Keratinocyte (primary cell): ENCODE results near the gene CFHR4. TPM values are rescaled to one million over a fixed set of nuclear protein-coding genes. Genes with fewer than 3 reads are reported as not detected.

Source experiments
- DNase-seq: peaks from one replicate; pipeline ENCODE4 v3.0.0-alpha.2; 2011; ENCODE audit warnings: low read depth, missing footprints, low spot score
- FAIRE-seq: peaks from 2 replicates; lab custom pipeline; 2011; peaks lifted over from hg19 to GRCh38; lab: Jason Lieb, UNC
- H2AFZ ChIP-seq: 2 replicates; pipeline ENCODE4 v1.6.0; 2012; ENCODE audit warnings: low read length, control low read depth, inconsistent platforms; ENCODE audit not compliant: control insufficient read depth
- H3K27ac ChIP-seq: 2 replicates; pipeline ENCODE4 v1.5.1; 2011; ENCODE audit warnings: low read length; ENCODE audit not compliant: control insufficient read depth, insufficient read depth
- H3K27me3 ChIP-seq: 3 replicates; pipeline ENCODE4 v1.6.0; 2011; ENCODE audit warnings: low read length; ENCODE audit not compliant: control insufficient read depth, insufficient read depth; ENCODE audit errors: extremely low read depth
- H3K36me3 ChIP-seq, 2 experiments: 2 replicates in 1 of 2; 3 replicates in 1 of 2; pipeline ENCODE4 v1.5.1; 2011; ENCODE audit warnings: low read length in 2 of 2, mild to moderate bottlenecking in 1 of 2; ENCODE audit not compliant: control insufficient read depth in 2 of 2, insufficient read depth in 2 of 2; ENCODE audit errors: extremely low read depth in 1 of 2
- H3K4me1 ChIP-seq: 3 replicates; pipeline ENCODE4 v1.5.1; 2011; ENCODE audit warnings: low read length; ENCODE audit not compliant: control insufficient read depth, insufficient read depth; ENCODE audit errors: extremely low read depth
- H3K4me2 ChIP-seq: 3 replicates; pipeline ENCODE4 v1.6.0; 2011; ENCODE audit warnings: low read depth, low read length; ENCODE audit not compliant: control insufficient read depth, insufficient read depth; ENCODE audit errors: extremely low read depth
- H3K4me3 ChIP-seq, 3 experiments: fragments of 200-600 bp in 1 of 3; sonication (generic) in 1 of 3; 2 replicates in 2 of 3; 3 replicates in 1 of 3; pipeline ENCODE4 v1.5.1; 2011 to 2016; ENCODE audit warnings: low read length in 3 of 3, mild to moderate bottlenecking in 3 of 3, control low read depth in 2 of 3, inconsistent platforms in 1 of 3, low read depth in 1 of 3, mixed read lengths in 1 of 3, mixed run types in 1 of 3, moderate library complexity in 1 of 3; ENCODE audit not compliant: control insufficient read depth in 2 of 3, insufficient read depth in 2 of 3; ENCODE audit errors: extremely low read depth in 1 of 3
- H3K79me2 ChIP-seq: 2 replicates; pipeline ENCODE4 v1.6.0; 2012; ENCODE audit warnings: low read length; ENCODE audit not compliant: control insufficient read depth, insufficient read depth
- H3K9ac ChIP-seq: 3 replicates; pipeline ENCODE4 v1.6.0; 2011; ENCODE audit warnings: low read length; ENCODE audit not compliant: control insufficient read depth, insufficient read depth; ENCODE audit errors: extremely low read depth
- H3K9me1 ChIP-seq: 3 replicates; pipeline ENCODE4 v1.6.0; 2011; ENCODE audit warnings: low read length; ENCODE audit not compliant: control insufficient read depth, insufficient read depth; ENCODE audit errors: extremely low read depth
- H3K9me3 ChIP-seq: 2 replicates; pipeline ENCODE4 v1.5.1; 2012; ENCODE audit warnings: low read depth, low read length; ENCODE audit not compliant: control insufficient read depth
- H4K20me1 ChIP-seq: 3 replicates; pipeline ENCODE4 v1.6.0; 2011; ENCODE audit warnings: low read length; ENCODE audit not compliant: control insufficient read depth, insufficient read depth; ENCODE audit errors: extremely low read depth
- CTCF ChIP-seq, 3 experiments: IDR thresholded peaks in 1 of 3; conservative IDR thresholded peaks in 1 of 3; optimal IDR thresholded peaks in 1 of 3; 2 replicates in 2 of 3; 3 replicates in 1 of 3; pipeline versions ENCODE3 to v1.5.1; 2011; ENCODE audit warnings: low read length in 3 of 3, mild to moderate bottlenecking in 3 of 3, moderate library complexity in 2 of 3, control low read depth in 1 of 3, inconsistent platforms in 1 of 3; ENCODE audit not compliant: insufficient read depth in 2 of 3; ENCODE audit errors: extremely low read depth in 1 of 3
- EZH2 ChIP-seq: IDR thresholded peaks from one replicate; pipeline ENCODE4 v1.6.1; 2012; ENCODE audit warnings: inconsistent platforms, mild to moderate bottlenecking, low read length, moderate library complexity
- dilution Hi-C: fragments of 300-500 bp; cut with MboI; formaldehyde crosslinking; loops from one replicate; pipeline ENCODE4 v1.7.0; 2020; ENCODE audit warnings: low sequenced_read_pairs; ENCODE audit not compliant: extremely low pct_ligation_motif_present
- polyA plus RNA-seq, 5 experiments: library from polyadenylated mRNA; depleted of rRNA in 3 of 5; stranded (reverse) in 3 of 5; stranded (forward) in 1 of 5; unstranded in 1 of 5; fragments of >200 nt; gene quantifications; 1 replicate in 1 of 5; 2 replicates in 3 of 5; 3 replicates in 1 of 5; pipeline versions ENCODE4 v1.2.1 to v1.2.3, GENCODE V29; 2011 to 2012; ENCODE audit warnings: missing spikeins in 2 of 5, low read depth in 1 of 5, low replicate concordance in 1 of 5

CFHR4 gene
- polyA plus RNA-seq, 1 donor (not counting 4 experiments of a cell fraction or from before 2014, with no cell fraction given), result not detected

GRCh38 chr1:196873385-196873784, 14.5 kb upstream of the CFHR4 start:
- H4K20me1 ChIP-seq, result no peaks in the 10 kb centered on the region
- H3K4me2 ChIP-seq, result no peak overlapping the region
- dilution Hi-C loops, result no loop called here
- TF ChIP-seq CTCF (optimal IDR thresholded peaks at IDR 0.05 in 1 of 3, IDR thresholded peaks at IDR 0.05 in 1 of 3, conservative IDR thresholded peaks at IDR 0.05 in 1 of 3; ENCODE audit: extremely low read depth in 1 of 3, insufficient read depth in 2 of 3, low read length in 3 of 3) (no peak), EZH2 (no peak)
- no peak overlapping the region for H3K27ac ChIP-seq
- H3K9me1 ChIP-seq, result no peaks in the 10 kb centered on the region
- H3K27me3 ChIP-seq, result peaks cover 7% of the 10 kb centered on the region
- DNase-seq (no peak), FAIRE-seq (no peak)
- no peak overlapping the region for H2AFZ ChIP-seq
- H3K9ac ChIP-seq, result no peak overlapping the region
- H3K9me3 ChIP-seq, result no peaks in the 10 kb centered on the region
- H3K4me3 ChIP-seq, result no peak overlapping the region
- no peaks in the 10 kb centered on the region for H3K4me1 ChIP-seq
- H3K36me3 ChIP-seq, result no peaks in the 10 kb centered on the region
- no peaks in the 10 kb centered on the region for H3K79me2 ChIP-seq

- no peak for FAIRE-seq
- Histone ChIP-seq H3K4me1 (no peaks in the 10 kb centered on the region), H3K4me2 (no peak overlapping the region), H3K27me3 (peaks cover 7% of the 10 kb centered on the region), H2AFZ (no peak overlapping the region), H4K20me1 (no peaks in the 10 kb centered on the region), H3K36me3 (no peaks in the 10 kb centered on the region), H3K9me3 (no peaks in the 10 kb centered on the region), H3K27ac (no peak overlapping the region), H3K9me1 (no peaks in the 10 kb centered on the region), H3K79me2 (no peaks in the 10 kb centered on the region), H3K9ac (no peak overlapping the region), H3K4me3 (no peak overlapping the region)
- TF ChIP-seq CTCF (optimal IDR thresholded peaks at IDR 0.05 in 1 of 3, IDR thresholded peaks at IDR 0.05 in 1 of 3, conservative IDR thresholded peaks at IDR 0.05 in 1 of 3; ENCODE audit: extremely low read depth in 1 of 3, insufficient read depth in 2 of 3, low read length in 3 of 3) (no peak), EZH2 (no peak)
- dilution Hi-C loops, result no loop called here
- no peak for DNase-seq
Observed at GRCh38 chr1:196875935-196876334, 11.9 kb upstream of the CFHR4 start.
